Stimulated activated effector memory CD8-positive, alpha-beta T cell treated with anti-CD3 and anti-CD28 coated beads, Interleukin-12 subunit alpha, Interleukin-12 subunit beta, amount 100 ng/mL, for 72 hours (primary cell): ENCODE results near the gene HLA-DQA2.
"Not testable (repeated sequence)": the region's sequence is repeated elsewhere in the genome, so short reads cannot be mapped to it uniquely, and the experiment has no call there.

ENCODE experiments used
- ATAC-seq: fragments of 150-1000 bp; cut with Tn5 transposase; 2 replicates; pipeline ENCODE4 v1.10.0; 2021
- DNase-seq, 2 donors: peaks; one replicate each; pipeline ENCODE4 v3.0.0; 2021 to 2022; ENCODE audit warnings: low spot score in 2 of 2
- H3K27ac Mint-ChIP-seq: one replicate; pipeline ENCODE4 v1.8.0; 2022; ENCODE audit warnings: mild to moderate bottlenecking, mixed read lengths
- H3K36me3 Mint-ChIP-seq: one replicate; pipeline ENCODE4 v1.8.0; 2022; ENCODE audit warnings: mild to moderate bottlenecking, mixed read lengths
- H3K4me1 Mint-ChIP-seq: one replicate; pipeline ENCODE4 v1.8.0; 2022; ENCODE audit warnings: mixed read lengths
- H3K4me3 Mint-ChIP-seq: one replicate; pipeline ENCODE4 v1.8.0; 2022; ENCODE audit warnings: mild to moderate bottlenecking, mixed read lengths
- H3K9me3 Mint-ChIP-seq: one replicate; pipeline ENCODE4 v1.8.0; 2022; ENCODE audit warnings: mixed read lengths

Gene HLA-DQA2

GRCh38 chr6:32761072-32761471, 19.9 kb downstream of the HLA-DQA2 start:
- no peaks in the 10 kb centered on the region for H3K36me3 Mint-ChIP-seq
- ATAC-seq = peak; percentile 55
- no peak overlapping the region for H3K27ac Mint-ChIP-seq
- H3K9me3 Mint-ChIP-seq = no peaks in the 10 kb centered on the region
- H3K4me3 Mint-ChIP-seq = no peak overlapping the region
- H3K4me1 Mint-ChIP-seq = no peaks in the 10 kb centered on the region
- DNase-seq = no peak

- Mint-ChIP-seq H3K4me1 (no peaks in the 10 kb centered on the region), H3K9me3 (no peaks in the 10 kb centered on the region), H3K4me3 (no peak overlapping the region), H3K36me3 (no peaks in the 10 kb centered on the region), H3K27ac (no peak overlapping the region)
- DNase-seq (no peak), ATAC-seq (no peak)
Observed at GRCh38 chr6:32761548-32761947, 20.4 kb downstream of the HLA-DQA2 start.

GRCh38 chr6:32763421-32763820, 22.2 kb downstream of the HLA-DQA2 start, which contains the start of gene HLA-DQB2:
HLA-DQB2 (minus strand) TSS chr6:32763532; CDS start chr6:32763470, 62 bp downstream.
- Mint-ChIP-seq H3K27ac (no peak within 1 kb of the TSS), H3K4me1 (no peaks in the 10 kb centered on the region), H3K9me3 (no peaks in the 10 kb centered on the region), H3K4me3 (no peak within 1 kb of the TSS), H3K36me3 (no peaks in the 10 kb centered on the region)
- DNase-seq = no peak
- ATAC-seq = no peak

GRCh38 chr6:32764048-32764447, 22.9 kb downstream of the HLA-DQA2 start:
- H3K27ac Mint-ChIP-seq = no peak overlapping the region
- no peaks in the 10 kb centered on the region for H3K4me1 Mint-ChIP-seq
- ATAC-seq (no peak), DNase-seq (no peak)
- H3K36me3 Mint-ChIP-seq = no peaks in the 10 kb centered on the region
- no peak overlapping the region for H3K4me3 Mint-ChIP-seq
- H3K9me3 Mint-ChIP-seq = no peaks in the 10 kb centered on the region

- no peaks in the 10 kb centered on the region for H3K9me3 Mint-ChIP-seq
- H3K4me1 Mint-ChIP-seq = no peaks in the 10 kb centered on the region
- DNase-seq (no peak), ATAC-seq (no peak)
- H3K27ac Mint-ChIP-seq = no peak overlapping the region
- H3K4me3 Mint-ChIP-seq = no peak overlapping the region
- no peaks in the 10 kb centered on the region for H3K36me3 Mint-ChIP-seq
Observed at GRCh38 chr6:32772656-32773055, 31.5 kb downstream of the HLA-DQA2 start.

GRCh38 chr6:32774426-32774825, 33.2 kb downstream of the HLA-DQA2 start:
- H3K9me3 Mint-ChIP-seq = no peaks in the 10 kb centered on the region
- H3K27ac Mint-ChIP-seq = no peak overlapping the region
- DNase-seq = no peak
- no peaks in the 10 kb centered on the region for H3K4me1 Mint-ChIP-seq
- H3K4me3 Mint-ChIP-seq = no peak overlapping the region
- H3K36me3 Mint-ChIP-seq = no peaks in the 10 kb centered on the region
- ATAC-seq = peak; percentile 53

GRCh38 chr6:32775071-32775470, 33.9 kb downstream of the HLA-DQA2 start:
- Mint-ChIP-seq H3K4me1 (no peaks in the 10 kb centered on the region), H3K4me3 (no peak overlapping the region), H3K9me3 (no peaks in the 10 kb centered on the region), H3K27ac (no peak overlapping the region), H3K36me3 (no peaks in the 10 kb centered on the region)
- DNase-seq (no peak), ATAC-seq (no peak)

GRCh38 chr6:32779036-32779435, 37.8 kb downstream of the HLA-DQA2 start:
- Mint-ChIP-seq H3K4me1 (no peaks in the 10 kb centered on the region), H3K4me3 (no peak overlapping the region), H3K36me3 (no peaks in the 10 kb centered on the region), H3K9me3 (peaks cover 3% of the 10 kb centered on the region), H3K27ac (no peak overlapping the region)
- ATAC-seq (no peak), DNase-seq (no peak)

GRCh38 chr6:32782923-32783322, 41.7 kb downstream of the HLA-DQA2 start:
- H3K4me1 Mint-ChIP-seq, H3K36me3 Mint-ChIP-seq, H3K4me3 Mint-ChIP-seq, DNase-seq, H3K9me3 Mint-ChIP-seq, ATAC-seq, H3K27ac Mint-ChIP-seq: not testable (repeated sequence)

GRCh38 chr6:32785781-32786533, 44.8 kb downstream of the HLA-DQA2 start:
- ATAC-seq (peak; percentile 72), DNase-seq (no peak)
- no peak overlapping the region for H3K27ac Mint-ChIP-seq
- peaks cover 3% of the 10 kb centered on the region for H3K9me3 Mint-ChIP-seq
- H3K36me3 Mint-ChIP-seq = no peaks in the 10 kb centered on the region
- H3K4me1 Mint-ChIP-seq = no peaks in the 10 kb centered on the region
- no peak overlapping the region for H3K4me3 Mint-ChIP-seq

- H3K9me3 Mint-ChIP-seq = no peaks in the 10 kb centered on the region
- no peak for ATAC-seq
- H3K4me3 Mint-ChIP-seq = no peak overlapping the region
- H3K36me3 Mint-ChIP-seq = no peaks in the 10 kb centered on the region
- DNase-seq = no peak
- no peaks in the 10 kb centered on the region for H3K4me1 Mint-ChIP-seq
- no peak overlapping the region for H3K27ac Mint-ChIP-seq
Observed at GRCh38 chr6:32790306-32790705, 49.1 kb downstream of the HLA-DQA2 start.

GRCh38 chr6:32792901-32793435, 51.8 kb downstream of the HLA-DQA2 start:
- Mint-ChIP-seq H3K4me3 (no peak overlapping the region), H3K4me1 (peaks cover 7% of the 10 kb centered on the region), H3K27ac (no peak overlapping the region), H3K36me3 (no peaks in the 10 kb centered on the region), H3K9me3 (no peaks in the 10 kb centered on the region)
- no peak for DNase-seq
- ATAC-seq = no peak

- DNase-seq (no peak), ATAC-seq (no peak)
- Mint-ChIP-seq H3K4me3 (no peak overlapping the region), H3K9me3 (peaks cover 5% of the 10 kb centered on the region), H3K36me3 (no peaks in the 10 kb centered on the region), H3K4me1 (peaks cover 7% of the 10 kb centered on the region), H3K27ac (no peak overlapping the region)
Observed at GRCh38 chr6:32794510-32794909, 53.3 kb downstream of the HLA-DQA2 start.
